Right forelimb (tissue), 1 donor: ENCODE results near the gene ZNF22.

Experiments used
- DNase-seq: peaks from one replicate; pipeline ENCODE4 v3.0.0-alpha.2; 2018

ZNF22 gene

GRCh38 chr10:44965651-44966097 lies 35.0 kb upstream of the ZNF22 start:
- peak; percentile 49 for DNase-seq

DNA sequence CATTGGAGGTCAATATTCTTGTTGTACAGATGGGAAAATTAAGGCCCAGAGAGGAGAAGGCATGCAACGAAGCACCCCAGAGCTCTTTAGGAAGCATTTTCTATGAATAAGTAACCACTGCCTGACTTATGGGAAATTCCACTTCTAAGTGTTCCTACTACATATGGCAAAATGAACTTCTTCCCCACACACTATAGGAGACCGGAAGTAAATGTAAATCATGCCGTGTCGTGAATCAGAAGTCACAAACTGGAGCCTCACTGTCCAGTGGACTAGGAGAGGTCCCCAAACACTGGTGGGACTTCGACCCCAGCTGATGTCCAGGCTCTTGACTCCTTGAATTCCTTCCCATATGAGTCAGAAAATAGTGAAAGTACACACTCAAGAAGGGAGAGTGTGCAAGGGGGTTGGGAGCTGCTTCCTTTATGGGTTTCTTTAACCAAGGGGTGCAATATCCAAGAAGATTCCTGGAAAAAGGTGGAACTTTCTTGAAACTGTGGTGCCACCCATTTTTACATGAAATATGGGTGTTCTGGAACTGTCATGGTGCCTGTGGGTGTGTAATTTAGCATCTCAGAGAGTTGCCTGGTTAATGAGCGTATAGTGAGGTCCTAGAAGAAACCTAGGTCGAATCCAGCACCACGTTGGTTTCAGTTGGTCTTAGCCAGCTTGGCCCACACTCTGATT lies 34.5 kb upstream of the ZNF22 start:
- DNase-seq, result peak; percentile 28

DNA sequence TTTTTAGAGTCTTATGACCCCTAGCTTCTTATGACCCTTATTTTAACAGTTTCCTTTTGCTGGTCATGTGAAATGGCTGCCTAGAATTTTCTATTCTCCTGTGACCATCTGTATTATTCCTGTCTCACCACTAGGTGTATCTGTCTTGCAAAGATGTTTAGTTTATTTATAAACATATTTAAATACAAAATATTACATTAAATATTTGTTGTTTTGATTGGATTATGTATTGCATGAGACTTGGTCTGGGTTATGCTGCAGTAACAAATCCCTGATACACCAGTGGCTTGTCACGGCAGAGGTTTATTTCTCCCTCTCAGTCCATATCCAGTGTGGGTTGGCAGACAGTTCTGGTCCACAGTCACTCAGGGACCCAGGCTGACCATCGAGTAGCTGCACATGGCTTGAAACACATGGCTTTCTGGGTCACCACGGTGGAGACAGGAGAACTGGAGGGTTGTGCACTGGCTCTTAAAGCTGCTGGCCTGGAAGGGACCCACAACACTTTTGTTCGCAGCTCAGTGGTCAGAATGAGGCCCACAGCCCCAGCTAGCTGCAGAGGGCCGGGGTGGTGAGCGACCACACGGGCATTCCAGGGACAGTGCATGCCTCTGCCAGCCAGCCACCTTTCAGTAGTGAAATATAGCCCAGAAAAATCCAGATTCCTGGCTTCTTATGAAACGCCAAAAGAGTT lies 33.8 kb upstream of the ZNF22 start:
- peak; percentile 40 for DNase-seq

GRCh38 chr10:44967616-44968015 lies 33.1 kb upstream of the ZNF22 start:
- peak; percentile 44 for DNase-seq

DNA sequence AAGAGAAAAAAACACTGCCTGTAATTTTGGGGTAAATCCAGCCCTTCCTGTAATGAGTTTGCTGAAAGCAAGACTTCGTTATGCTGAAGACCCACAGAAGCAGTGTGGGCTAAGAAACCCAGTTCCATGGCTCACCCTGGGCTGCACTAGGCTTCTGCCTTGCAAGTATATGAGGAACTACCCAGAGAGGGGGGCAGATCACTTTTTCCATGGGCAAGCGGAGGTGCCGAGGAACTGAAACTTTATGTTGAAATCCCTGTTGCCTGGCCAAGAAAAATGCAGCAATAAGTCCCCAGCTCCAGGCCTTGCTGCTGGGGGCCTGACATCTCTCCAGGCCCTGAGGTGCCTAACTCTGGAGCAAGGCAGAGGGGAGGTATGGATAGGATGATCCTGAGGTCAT lies 32.6 kb upstream of the ZNF22 start:
- DNase-seq, result peak; percentile 53

DNA sequence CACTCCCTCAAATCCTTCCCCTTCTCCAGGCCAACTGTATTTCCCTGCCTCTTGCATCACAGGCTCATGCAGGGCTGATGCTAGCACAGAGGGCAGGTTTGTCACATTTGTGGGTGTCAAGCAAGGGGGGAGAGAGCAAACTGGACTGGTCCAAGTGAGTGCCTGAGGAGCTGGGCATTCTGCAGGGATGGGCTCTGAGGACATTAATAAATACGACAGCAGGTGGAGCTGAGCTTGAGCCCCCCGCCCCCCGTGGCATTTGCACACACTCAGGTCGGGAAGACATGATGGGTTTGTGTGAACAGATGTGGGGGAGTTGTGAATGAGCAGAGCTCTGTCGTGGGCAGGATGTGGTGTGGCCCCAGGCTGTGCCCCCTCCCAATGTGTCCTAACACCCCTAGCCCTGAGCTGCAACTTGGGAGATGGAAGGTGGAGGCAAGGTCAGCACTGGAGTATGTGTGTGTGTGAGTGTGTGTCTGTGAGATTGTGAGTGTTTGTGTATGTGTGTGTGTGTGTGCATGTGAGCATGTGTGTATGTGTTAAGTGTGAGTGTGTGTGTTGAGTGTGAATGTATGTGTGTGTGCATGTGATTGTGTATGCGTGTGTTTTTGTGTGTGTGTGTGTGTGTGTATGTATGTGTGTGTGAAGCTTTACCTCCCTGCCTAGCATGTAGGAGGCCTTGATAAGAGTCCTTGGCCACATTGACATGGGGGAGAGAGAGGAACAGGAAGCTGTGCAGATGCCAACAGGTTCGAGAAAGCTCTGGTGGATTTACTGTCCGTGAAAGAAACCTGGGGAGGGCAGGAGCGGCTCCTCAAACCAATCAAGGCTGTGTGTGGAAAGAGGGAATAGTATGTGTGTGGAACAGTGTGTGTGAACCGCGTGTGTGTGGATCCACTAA lies 32.0 kb upstream of the ZNF22 start:
- no peak for DNase-seq

DNA sequence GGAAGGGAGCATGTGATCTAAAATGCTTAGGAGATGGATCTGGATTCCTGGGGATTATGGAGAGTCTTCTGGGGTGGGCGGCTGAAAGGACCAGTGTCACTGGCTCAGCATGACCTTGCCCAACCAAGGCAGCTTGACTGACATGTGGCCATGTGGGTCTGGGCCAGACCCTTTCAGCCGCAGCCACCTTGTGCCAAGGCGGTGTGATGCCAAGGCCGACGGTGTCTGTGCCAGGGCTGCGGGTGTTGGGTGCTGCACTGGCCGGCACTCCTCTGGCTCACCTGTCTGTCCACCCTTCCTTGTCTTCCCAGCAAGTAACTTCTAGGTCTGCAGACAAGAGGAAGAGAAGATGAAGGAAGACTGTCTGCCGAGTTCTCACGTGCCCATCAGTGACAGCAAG lies 30.9 kb upstream of the ZNF22 start:
- DNase-seq, result no peak

DNA sequence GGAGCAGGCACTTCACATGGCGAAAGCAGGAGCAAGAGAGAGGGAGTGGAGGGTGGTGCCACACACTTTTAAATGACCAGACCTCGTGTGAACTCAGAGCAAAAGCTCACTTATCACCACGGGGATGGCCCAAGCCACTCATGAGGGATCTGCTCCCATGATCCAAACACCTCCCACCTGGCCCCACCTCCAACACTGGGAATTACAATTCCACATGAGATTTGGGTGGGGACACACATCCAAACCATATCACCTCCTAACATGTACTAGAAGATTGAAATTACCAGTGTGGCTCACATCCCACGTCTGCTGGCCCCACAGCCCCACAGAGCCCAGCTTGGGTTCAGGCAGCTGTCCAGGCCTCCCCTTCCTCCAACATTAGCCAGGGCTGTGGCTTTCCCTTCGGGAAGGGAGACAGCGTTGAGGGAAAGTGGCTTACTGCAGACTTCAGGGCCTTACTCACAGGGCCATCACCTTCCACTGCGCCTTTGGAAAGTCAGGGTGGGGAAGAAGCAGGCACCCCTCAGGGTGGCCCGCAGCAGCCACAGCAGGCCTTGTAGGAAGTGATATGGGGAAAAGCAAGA lies 29.8 kb upstream of the ZNF22 start:
- no peak for DNase-seq

DNA sequence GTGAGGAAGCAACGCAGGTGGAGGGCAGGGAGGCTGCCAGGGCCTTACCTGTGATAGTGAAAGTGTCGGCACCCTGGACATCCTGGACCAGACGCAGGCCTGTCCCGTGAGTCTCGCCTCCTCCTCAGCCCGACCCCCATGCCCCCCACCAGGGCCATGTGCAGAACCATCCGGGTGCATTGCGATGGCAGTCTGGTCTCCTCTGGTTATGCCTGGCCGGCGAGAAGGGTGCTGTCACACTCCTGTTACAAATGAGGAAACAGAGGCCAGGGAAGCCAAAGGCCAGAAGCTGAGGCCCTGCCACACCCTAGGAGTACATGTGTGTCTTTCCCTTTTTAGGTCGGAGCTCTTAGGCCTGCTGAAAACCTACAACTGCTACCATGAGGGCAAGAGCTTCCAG lies 29.3 kb upstream of the ZNF22 start:
- no peak for DNase-seq

- no peak for DNase-seq
Observed at GRCh38 chr10:44971935-44972757, 28.6 kb upstream of the ZNF22 start.

DNA sequence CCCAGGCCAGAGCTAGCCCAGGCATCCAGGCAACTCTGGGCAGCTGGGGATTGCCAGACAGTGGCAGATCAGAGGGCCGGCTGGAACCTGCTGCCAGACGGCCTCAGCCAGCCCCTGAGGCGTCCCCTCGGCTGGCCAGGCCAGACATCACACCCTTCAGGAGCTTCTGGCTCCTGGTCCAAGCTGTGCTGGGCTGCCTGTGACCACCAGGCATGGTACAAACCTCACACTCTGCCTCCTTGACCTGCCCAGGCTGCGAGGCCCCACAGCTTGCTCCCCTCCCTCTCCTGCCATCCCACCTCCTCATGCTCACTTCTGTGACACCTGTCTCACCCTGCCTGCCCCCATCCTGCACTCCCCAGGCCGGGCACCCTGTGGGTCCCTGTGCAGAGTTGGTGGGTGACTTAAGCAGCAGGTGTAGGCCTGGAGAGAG lies 27.8 kb upstream of the ZNF22 start:
- DNase-seq, result no peak

GRCh38 chr10:44973323-44974081 lies 27.2 kb upstream of the ZNF22 start:
- DNase-seq, result no peak

DNA sequence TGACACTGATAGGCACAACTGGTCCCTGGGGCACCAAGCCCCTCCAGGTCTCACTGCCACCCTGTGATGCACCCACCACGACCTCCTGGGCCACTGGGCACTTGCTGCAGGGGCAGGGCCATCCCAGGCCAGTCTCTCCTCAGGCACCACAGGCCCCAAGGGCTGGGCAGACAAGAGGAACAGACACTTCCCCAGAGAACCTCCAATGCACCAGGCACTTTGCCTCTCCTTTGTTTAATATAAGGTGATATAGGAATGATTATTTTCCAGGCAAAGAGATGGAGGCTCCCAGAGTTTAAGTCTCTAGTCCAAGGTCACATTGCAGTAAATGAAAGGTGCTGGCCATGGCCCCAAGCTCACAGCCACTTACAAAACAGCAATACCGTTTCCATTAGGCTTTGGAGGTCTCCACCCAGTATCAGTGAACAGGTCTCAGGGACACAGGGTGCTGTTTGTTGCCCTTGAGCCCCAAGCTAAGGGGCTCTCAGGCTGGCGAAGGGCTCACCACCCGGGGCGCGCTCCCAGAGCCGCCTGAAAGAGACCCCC lies 26.6 kb upstream of the ZNF22 start:
- DNase-seq, result no peak

- peak; percentile 86 for DNase-seq
Observed at GRCh38 chr10:44974628-44975430, 25.9 kb upstream of the ZNF22 start.

DNA sequence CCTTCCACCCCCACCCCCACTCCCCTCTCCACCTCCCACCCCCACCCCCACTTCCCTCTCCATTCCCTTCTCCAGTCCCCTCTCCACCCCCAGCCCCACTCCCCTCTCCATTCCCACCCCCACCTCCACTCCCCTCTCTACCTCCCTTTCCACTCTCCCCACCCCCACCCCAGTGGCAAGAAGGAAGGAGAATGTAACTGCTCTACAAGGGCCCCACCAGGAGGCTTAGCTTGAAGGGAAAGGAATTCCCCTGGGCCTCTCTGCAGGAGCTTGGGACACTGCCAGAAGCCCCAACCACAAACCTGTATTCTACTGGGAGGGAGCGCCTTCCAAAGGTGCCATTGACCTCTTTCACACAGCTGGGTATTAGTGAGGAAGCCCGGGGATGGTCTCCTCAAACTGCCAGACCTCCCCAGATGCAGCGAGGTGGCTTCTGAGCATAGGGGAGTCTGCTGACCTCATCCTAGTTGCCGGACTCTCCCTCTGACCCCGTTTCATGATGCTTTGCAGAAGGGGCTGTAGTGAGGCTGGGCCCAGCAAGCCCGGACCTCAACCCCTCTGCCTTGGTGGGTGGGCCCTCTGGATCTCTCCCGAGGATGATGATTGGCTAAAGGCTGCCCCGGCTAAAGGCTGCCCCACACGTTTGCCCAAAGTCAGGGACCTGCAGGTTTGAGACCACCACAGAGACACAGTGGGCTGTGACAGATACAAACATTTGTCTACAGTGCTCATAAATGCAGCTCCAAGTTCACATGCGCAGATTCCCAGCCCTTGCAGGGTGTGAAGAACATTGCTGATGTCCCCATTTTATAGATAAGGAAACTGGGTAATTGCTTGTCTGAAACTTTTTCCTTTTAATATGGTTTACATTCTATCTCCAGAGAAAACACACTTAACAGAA lies 25.0 kb upstream of the ZNF22 start:
- no peak for DNase-seq

GRCh38 chr10:44976352-44977198 lies 24.1 kb upstream of the ZNF22 start:
- no peak for DNase-seq

GRCh38 chr10:44977287-44978212 lies 23.2 kb upstream of the ZNF22 start:
- no peak for DNase-seq
